ENCODE results near the gene DISC1.
"Not testable (repeated sequence)": the region's sequence is repeated elsewhere in the genome, so short reads cannot be mapped to it uniquely, and the experiment has no call there.

DISC1 gene

GRCh38 chr1:231705806-231706760 lies 79.5 kb downstream of the DISC1 start:
- no peak for DNase-seq

DNA sequence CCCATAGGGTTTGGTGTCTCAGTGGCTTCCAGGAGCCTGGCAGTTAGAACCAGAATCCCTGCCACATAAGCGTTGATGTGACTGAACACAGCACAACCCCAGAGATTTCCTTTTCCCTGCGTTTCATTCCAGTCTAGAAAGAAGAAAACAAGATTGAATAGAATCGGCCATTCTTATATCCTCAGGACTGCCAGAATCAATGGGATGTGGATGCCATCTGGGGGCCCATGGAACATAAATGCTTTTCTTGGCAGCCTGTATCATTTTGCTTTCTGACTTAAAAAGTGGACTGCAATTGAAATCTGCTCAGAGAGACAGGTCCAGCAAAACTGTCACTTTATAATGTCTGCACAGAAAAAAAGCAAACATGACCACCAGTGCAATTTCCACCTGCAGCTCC lies 80.3 kb downstream of the DISC1 start:
- no peak for DNase-seq

DNA sequence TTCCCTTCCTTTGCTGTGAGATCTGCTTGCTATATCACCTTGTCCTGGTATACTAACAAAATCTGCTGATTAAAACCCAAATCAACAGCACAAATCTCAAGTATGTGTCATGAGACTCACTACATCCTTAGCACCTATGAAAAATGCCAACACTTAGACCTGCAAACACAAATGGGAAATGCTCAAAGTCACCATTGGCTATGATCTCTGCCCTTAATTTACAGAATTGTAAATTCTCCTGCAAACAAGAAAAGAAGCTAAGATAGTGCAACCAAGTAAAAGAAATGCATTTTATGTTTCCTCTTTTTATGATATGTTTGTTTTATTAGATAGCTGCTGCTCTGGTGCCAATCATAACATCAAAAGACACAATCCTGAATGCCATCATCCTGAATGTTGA lies 80.8 kb downstream of the DISC1 start:
- no peak for DNase-seq

DNA sequence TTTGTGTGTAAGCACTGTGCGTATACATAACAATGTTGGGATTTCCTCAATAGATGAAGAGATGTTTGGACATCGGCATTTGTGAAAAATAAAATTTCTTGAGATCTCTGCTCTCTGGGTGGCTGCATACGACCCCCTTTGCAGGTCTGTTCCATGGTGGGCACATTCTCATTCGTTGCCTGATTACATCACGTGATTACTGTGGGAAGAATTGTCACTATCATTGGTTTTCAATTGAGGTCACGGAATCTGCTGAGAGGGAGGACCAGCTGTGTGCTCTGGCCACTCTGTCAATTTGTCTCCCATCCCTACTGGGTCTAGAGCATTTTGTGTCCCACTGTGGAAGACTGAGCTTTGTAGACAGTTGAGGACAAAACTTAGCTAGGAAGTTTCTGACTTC lies 81.8 kb downstream of the DISC1 start:
- DNase-seq, result no peak

- no peak for DNase-seq
Measured at GRCh38 chr1:231714440-231714839, 87.8 kb downstream of the DISC1 start.

DNA sequence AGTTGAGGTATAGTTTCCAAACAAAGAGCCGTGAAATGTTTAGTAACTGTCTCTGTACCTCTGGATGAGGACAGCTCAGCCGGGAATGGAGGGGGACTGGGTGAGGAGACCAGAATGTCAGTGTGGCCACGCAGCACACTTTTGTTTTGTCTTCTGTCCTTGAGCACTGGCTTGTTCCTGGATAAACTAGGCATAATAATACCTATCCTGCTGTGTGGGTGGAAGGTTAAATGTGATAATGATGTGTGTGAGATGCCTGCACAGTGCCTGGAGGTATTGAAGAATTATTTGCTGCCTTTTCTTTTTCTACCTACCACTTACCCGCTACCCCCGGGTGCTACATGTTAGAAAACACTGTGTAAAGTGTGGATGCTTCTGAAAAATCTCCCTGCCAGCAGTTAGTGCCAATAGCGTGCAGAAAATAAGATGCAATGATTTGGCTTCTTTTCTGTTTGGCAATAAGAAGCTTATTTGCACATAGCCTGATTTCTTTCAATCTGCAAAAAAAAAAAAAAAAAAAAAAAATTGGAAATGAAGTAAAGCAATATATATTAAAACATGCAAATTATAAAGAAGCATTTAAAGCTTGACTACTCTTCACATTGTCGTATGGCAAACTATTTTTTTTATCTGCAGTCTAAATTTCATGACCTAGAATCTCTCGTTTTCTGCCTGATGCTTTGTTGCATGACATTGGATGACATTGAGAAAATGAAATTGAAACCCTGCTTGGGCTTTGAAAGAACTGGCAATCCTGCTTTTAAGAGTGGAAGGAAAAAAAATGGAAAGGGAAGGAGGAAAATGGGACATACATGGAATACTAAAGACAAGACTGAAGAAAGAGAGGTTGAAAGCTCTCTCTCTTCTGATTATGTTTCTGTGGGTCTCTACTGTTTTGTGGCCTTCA lies 89.5 kb downstream of the DISC1 start:
- DNase-seq, result no peak

GRCh38 chr1:231716879-231717278 lies 90.3 kb downstream of the DISC1 start:
- DNase-seq, result no peak

- no peak for DNase-seq
Measured at GRCh38 chr1:231719485-231720183, 93.0 kb downstream of the DISC1 start.

- DNase-seq, result no peak
Measured at GRCh38 chr1:231720652-231721325, 94.2 kb downstream of the DISC1 start.

- DNase-seq, result no peak
Measured at GRCh38 chr1:231721436-231721835, 94.8 kb downstream of the DISC1 start.

DNA sequence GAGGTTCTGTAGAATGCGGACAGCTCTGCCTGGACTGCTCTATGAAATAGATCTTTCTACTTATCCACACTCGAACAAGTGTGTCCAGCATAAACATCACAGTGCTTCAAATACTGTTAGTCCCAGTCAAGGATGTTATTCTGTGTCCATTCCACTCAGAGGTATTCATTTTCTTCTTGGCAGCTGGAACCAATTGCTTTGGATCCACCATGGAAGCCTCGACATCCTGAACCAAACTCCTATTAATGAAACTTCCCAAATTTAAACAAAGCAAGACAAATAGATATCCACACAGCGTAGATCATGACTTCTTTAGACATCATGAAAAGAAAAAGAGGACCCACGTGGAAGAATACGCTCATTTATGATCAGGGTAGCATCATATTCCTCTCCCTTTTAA lies 95.8 kb downstream of the DISC1 start:
- no peak for DNase-seq

GRCh38 chr1:231723146-231723545 lies 96.6 kb downstream of the DISC1 start:
- DNase-seq, result no peak

DNA sequence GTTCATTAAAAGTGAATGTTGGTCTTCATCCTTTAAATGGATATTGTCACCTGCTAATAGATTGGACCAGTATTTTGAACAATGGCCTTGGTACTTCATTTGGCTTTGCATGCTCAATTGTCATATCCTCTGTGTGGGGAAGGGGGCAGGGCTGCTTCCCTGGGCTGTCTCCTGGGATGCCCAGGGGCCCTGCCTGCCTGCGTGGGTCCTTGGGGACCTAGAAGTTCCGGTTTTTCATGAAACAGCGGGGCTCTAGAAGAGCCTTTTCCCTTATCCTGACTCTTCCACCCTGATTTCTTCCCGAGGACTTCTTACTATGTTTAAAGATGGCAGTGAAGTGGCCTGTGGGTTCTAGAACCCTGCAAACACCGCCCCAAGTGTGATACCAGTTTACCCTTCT lies 97.5 kb downstream of the DISC1 start:
- DNase-seq, result no peak

DNA sequence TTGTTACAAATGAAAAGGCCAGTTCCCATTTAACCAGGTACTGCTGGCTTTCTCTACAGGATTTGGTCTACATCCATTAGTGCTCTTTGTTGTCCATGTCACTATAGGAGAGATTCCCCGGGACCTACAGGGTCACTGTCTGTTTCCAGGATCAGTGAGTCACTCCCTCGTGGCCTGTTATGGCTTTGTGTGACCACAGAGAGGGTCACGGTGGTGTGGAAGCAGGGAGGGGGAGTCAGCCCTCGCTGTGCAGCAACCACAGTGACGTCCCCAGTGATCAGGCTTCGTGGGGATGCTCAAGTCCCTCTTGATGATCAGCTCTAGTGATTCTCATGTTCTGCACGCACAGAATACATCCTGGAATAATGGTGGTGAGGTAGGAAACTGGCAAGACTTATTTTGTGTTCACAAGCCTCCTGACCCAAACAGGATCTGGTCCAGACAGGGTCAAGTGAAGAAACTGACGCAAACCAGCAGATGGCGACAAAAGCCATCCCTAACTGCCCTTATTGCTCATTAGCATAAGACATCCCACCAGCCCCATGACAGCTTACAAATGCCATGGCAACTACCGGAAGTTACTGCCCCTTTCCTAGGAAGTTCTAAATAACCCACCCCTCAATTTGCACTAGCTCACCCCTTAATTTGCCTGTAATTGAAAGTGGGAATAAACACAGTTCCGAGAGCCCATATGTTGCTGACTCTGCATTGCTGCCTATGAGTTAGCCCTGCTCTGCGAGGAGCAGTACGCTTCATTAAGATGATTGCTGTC lies 98.5 kb downstream of the DISC1 start:
- DNase-seq, result no peak

GRCh38 chr1:231727171-231727570 lies 100.6 kb downstream of the DISC1 start:
- DNase-seq, result no peak

DNA sequence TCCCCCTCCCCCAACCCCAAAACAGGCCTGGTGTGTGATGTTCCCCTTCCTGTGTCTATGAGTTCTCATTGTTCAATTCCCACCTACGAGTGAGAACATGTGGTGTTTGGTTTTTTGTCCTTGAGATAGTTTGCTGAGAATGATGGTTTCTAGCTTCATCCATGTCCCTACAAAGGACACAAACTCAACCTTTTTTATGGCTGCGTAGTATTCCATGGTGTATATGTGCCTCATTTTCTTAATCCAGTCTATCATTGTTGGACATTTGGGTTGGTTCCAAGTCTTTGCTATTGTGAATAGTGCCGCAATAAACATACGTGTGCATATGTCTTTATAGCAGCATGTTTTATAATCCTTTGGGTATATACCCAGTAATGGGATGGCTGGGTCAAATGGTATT lies 102.4 kb downstream of the DISC1 start:
- not testable (repeated sequence) for DNase-seq

- no peak for DNase-seq
Measured at GRCh38 chr1:231729544-231729943, 103.0 kb downstream of the DISC1 start.

DNA sequence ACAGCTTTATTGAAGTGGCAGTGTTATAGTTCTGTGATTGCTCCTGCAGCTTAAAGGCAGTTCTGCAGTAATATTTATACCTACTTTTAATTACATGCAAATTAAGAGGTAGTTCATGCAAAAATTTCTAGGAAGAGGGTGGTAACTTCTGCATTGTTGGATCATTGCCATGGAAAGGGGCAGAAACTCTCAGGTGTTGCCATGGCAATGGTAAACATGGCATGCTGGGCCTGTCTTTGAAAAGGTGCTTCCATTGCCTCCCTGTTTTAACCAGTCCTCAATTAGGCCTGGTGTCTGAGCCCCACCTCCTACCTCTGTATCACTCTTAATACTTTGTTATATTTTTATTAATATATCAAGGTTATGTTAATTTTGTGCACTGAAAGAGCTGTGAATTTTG lies 104.7 kb downstream of the DISC1 start:
- DNase-seq, result no peak

DNA sequence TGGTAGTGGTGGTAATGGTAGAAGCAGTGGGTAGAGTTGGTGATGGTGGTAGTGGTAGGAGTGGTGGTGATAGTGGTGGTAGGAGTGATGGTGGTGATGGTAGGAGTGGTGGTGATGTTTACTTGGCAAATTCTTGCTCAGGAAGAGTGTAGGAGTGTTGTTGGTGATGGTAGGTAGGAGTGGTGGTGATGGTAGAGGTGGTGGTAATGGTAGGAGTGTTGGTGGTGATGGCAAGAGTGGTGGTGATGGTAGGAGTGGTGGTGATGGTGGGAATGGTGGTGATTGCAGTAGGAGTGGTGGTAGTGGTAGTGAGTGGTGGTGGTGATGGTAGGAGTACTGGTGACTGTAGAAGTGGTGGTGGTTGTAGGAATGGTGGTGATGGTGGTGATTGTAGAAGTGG lies 106.5 kb downstream of the DISC1 start:
- no peak for DNase-seq

- DNase-seq, result no peak
Measured at GRCh38 chr1:231733672-231734071, 107.1 kb downstream of the DISC1 start.

DNA sequence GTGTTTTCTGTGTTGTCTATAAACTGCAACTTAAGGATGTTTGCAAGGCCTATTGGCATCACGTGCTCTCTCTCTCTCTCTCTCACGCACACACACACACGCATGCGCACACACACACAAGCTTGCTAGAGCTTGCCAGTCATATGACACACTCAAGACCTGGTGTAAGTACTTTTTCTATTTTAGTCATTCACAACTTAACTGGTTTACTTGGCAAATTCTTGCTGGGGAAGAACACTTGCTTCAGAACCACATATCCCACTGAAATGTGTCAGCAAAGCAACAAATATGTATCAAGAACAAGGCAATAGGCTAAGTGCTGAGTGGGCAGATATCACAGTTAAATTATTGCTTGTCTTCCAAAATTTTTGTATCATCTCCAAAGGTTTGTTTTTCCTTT lies 107.8 kb downstream of the DISC1 start:
- DNase-seq, result no peak

- DNase-seq, result no peak
Measured at GRCh38 chr1:231735411-231735810, 108.8 kb downstream of the DISC1 start.
